Endodermal cell (in vitro differentiated cells): Measurements from ENCODE around the gene STARD13. TPM values are rescaled to one million over a fixed set of nuclear protein-coding genes. Genes with fewer than 3 reads are reported as not detected.
"Not testable (repeated sequence)": the region's sequence is repeated elsewhere in the genome, so short reads cannot be mapped to it uniquely, and the experiment has no call there.

Experiments
- DNase-seq: peaks from one replicate; pipeline ENCODE4 v3.0.0-alpha.2; 2017
- H3K27ac ChIP-seq: 2 replicates; pipeline ENCODE4 v1.5.1; 2013; ENCODE audit warnings: mild to moderate bottlenecking, low read depth, low read length, moderate library complexity
- H3K27me3 ChIP-seq: 2 replicates; pipeline ENCODE4 v1.6.1; 2013; ENCODE audit warnings: mild to moderate bottlenecking, low read length, moderate library complexity; ENCODE audit not compliant: insufficient read depth, control insufficient read depth, poor library complexity, severe bottlenecking
- H3K36me3 ChIP-seq: 2 replicates; pipeline ENCODE4 v1.7.0; 2013; ENCODE audit warnings: mild to moderate bottlenecking, low read length, moderate library complexity; ENCODE audit not compliant: control insufficient read depth, insufficient read depth
- H3K4me1 ChIP-seq: one replicate; pipeline ENCODE4 v1.7.0; 2013; ENCODE audit warnings: low read length; ENCODE audit not compliant: control insufficient read depth, insufficient read depth
- H3K4me3 ChIP-seq: 2 replicates; pipeline ENCODE4 v1.5.1; 2013; ENCODE audit warnings: mild to moderate bottlenecking, low read length, moderate library complexity
- H3K9ac ChIP-seq: 2 replicates; pipeline ENCODE4 v1.6.1; 2013; ENCODE audit warnings: mild to moderate bottlenecking, low read length, moderate library complexity; ENCODE audit not compliant: poor library complexity, severe bottlenecking; ENCODE audit errors: extremely low read depth
- H3K9me3 ChIP-seq: 2 replicates; pipeline ENCODE4 v1.6.1; 2013; ENCODE audit warnings: mild to moderate bottlenecking, low read length, moderate library complexity; ENCODE audit not compliant: control insufficient read depth
- H3K27ac Mint-ChIP-seq: 2 replicates; pipeline ENCODE4 v1.8.0; 2020; ENCODE audit warnings: mixed read lengths
- H3K27me3 Mint-ChIP-seq: 2 replicates; pipeline ENCODE4 v1.8.0; 2021; ENCODE audit warnings: mild to moderate bottlenecking, mixed read lengths; ENCODE audit not compliant: insufficient read depth
- H3K36me3 Mint-ChIP-seq: 2 replicates; pipeline ENCODE4 v1.8.0; 2020; ENCODE audit warnings: low read depth, mixed read lengths
- H3K4me1 Mint-ChIP-seq: 2 replicates; pipeline ENCODE4 v1.8.0; 2020; ENCODE audit warnings: mixed read lengths
- H3K4me3 Mint-ChIP-seq: 2 replicates; pipeline ENCODE4 v1.8.0; 2020; ENCODE audit warnings: mild to moderate bottlenecking, moderate library complexity, mixed read lengths
- H3K9me3 Mint-ChIP-seq: 2 replicates; pipeline ENCODE4 v1.8.0; 2020; ENCODE audit warnings: mild to moderate bottlenecking, mixed read lengths
- CTCF ChIP-seq: fragments of 200-600 bp; sonication (generic); conservative IDR thresholded peaks from 2 replicates; pipeline ENCODE4 v1.5.0; 2021; ENCODE audit warnings: antibody characterized with exemption, mild to moderate bottlenecking
- WGBS, 2 experiments: methylation state at CpG; one replicate each; pipeline versions ENCODE4 v1.1.5 to v1.1.7; 2013; ENCODE audit warnings: missing lambda C conversion rate in 2 of 2, mixed read lengths in 1 of 2; ENCODE audit not compliant: insufficient coverage in 1 of 2, insufficient read length in 1 of 2; 5-methylcytosine and 5-hydroxymethylcytosine counted together
- total RNA-seq, 2 donors: library from RNA; stranded (reverse); fragmentation: NEBNext Ultra II Directional in 1 of 2; extraction: Animal tissue kit (Norgen Biotek cat#: 25700) in 1 of 2; gene quantifications; 2 replicates in 1 of 2; 3 replicates in 1 of 2; pipeline ENCODE4 v1.2.1, GENCODE V29; 2021

Gene STARD13
- total RNA-seq, 2 donors from 2014 or later: 2.5 to 3.7 TPM

- no peak overlapping the region for H3K4me3 ChIP-seq
- Mint-ChIP-seq H3K9me3 (peaks cover 29% of the 10 kb centered on the region), H3K27ac (no peak overlapping the region), H3K4me1 (no peaks in the 10 kb centered on the region), H3K27me3 (no peaks in the 10 kb centered on the region), H3K36me3 (peaks cover 14% of the 10 kb centered on the region), H3K4me3 (no peak overlapping the region)
- H3K27ac ChIP-seq: no peak overlapping the region
- TF ChIP-seq CTCF: no peak
- no peaks in the 10 kb centered on the region for H3K4me1 ChIP-seq
- no peaks in the 10 kb centered on the region for H3K27me3 ChIP-seq
- H3K36me3 ChIP-seq: no peaks in the 10 kb centered on the region
- 91 to 93% methylated on average over 2 of the region's 2 CpGs for WGBS, 2 experiments
- DNase-seq: no peak
- H3K9ac ChIP-seq: no peak overlapping the region
- peaks cover 14% of the 10 kb centered on the region for H3K9me3 ChIP-seq
Measured at GRCh38 chr13:33165787-33166186, 119.8 kb downstream of the STARD13 start.

- WGBS, 2 experiments: 90 to 100% methylated on average over 2 of the region's 2 CpGs
- H3K9ac ChIP-seq: no peak overlapping the region
- H3K27ac Mint-ChIP-seq: no peak overlapping the region
- no peaks in the 10 kb centered on the region for H3K4me1 Mint-ChIP-seq
- peaks cover 14% of the 10 kb centered on the region for H3K36me3 Mint-ChIP-seq
- H3K27me3 ChIP-seq: no peaks in the 10 kb centered on the region
- peaks cover 24% of the 10 kb centered on the region for H3K9me3 Mint-ChIP-seq
- DNase-seq: no peak
- H3K4me3 Mint-ChIP-seq: no peak overlapping the region
- H3K4me1 ChIP-seq: no peaks in the 10 kb centered on the region
- H3K36me3 ChIP-seq: no peaks in the 10 kb centered on the region
- no peak overlapping the region for H3K4me3 ChIP-seq
- H3K27ac ChIP-seq: no peak overlapping the region
- peaks cover 14% of the 10 kb centered on the region for H3K9me3 ChIP-seq
- H3K27me3 Mint-ChIP-seq: no peaks in the 10 kb centered on the region
- no peak for TF ChIP-seq CTCF
Measured at GRCh38 chr13:33164331-33164730, 121.2 kb downstream of the STARD13 start.

GRCh38 chr13:33162725-33163124 is 122.8 kb downstream of the STARD13 start:
- Mint-ChIP-seq H3K36me3 (peaks cover 14% of the 10 kb centered on the region), H3K9me3 (peaks cover 22% of the 10 kb centered on the region)
- H3K4me1 ChIP-seq, H3K4me3 ChIP-seq, H3K36me3 ChIP-seq, H3K27me3 ChIP-seq, H3K9ac ChIP-seq, H3K27ac Mint-ChIP-seq, H3K4me3 Mint-ChIP-seq, H3K27me3 Mint-ChIP-seq, DNase-seq, H3K27ac ChIP-seq, H3K4me1 Mint-ChIP-seq: not testable (repeated sequence)
- 96 to 100% methylated on average over 1 to 2 of the region's 2 CpGs for WGBS, 2 experiments
- H3K9me3 ChIP-seq: peaks cover 14% of the 10 kb centered on the region

- Histone ChIP-seq H3K4me1 (no peaks in the 10 kb centered on the region), H3K36me3 (no peaks in the 10 kb centered on the region), H3K4me3 (no peak overlapping the region), H3K9me3 (peaks cover 14% of the 10 kb centered on the region), H3K27ac (no peak overlapping the region), H3K27me3 (no peaks in the 10 kb centered on the region), H3K9ac (no peak overlapping the region)
- Mint-ChIP-seq H3K4me3 (no peak overlapping the region), H3K27ac (no peak overlapping the region), H3K36me3 (peaks cover 14% of the 10 kb centered on the region), H3K9me3 (peaks cover 20% of the 10 kb centered on the region), H3K4me1 (peaks cover 5% of the 10 kb centered on the region), H3K27me3 (no peaks in the 10 kb centered on the region)
- no peak for DNase-seq
- no peak for TF ChIP-seq CTCF
- 91 to 93% methylated on average over 6 to 8 of the region's 8 CpGs for WGBS, 2 experiments
Measured at GRCh38 chr13:33158816-33159215, 126.7 kb downstream of the STARD13 start.
